Astrocyte (in vitro differentiated cells and primary cell): Measurements from ENCODE around the gene RAD51.

Experiments
- EZH2 ChIP-seq: IDR thresholded peaks from 2 replicates; pipeline ENCODE4 v1.6.1; 2012; ENCODE audit warnings: mild to moderate bottlenecking, low read length, inconsistent platforms; ENCODE audit not compliant: insufficient read depth
- TF ChIP-seq, protein P1 (sequence below): IDR thresholded peaks from 2 replicates; pipeline ENCODE4 v1.5.1; 2011; ENCODE audit warnings: low read depth, mild to moderate bottlenecking, inconsistent platforms, low read length, moderate library complexity; ENCODE audit not compliant: insufficient read depth

DNA sequence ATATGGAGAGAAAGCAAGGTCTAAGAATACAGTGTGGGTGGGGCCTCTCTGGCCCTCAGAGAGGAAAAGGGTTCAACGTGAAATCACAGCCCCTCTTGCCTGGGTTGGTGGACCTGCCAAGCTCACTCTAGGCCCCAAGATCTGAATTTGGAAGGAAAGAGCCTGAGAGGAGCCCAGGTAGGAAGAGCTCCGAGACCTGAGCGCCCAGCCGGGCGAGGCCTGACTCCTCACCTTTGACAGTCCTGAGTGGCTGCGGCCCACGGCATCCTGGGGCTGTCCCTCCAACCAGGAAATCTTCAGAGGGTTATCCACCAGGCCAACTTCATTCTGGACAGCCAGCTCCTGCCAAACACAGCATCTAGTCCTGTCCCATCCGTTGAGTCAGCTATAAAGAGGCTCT lies 78.5 kb downstream of the RAD51 start:
- no peak for TF ChIP-seq EZH2
- TF ChIP-seq, protein P1, sequence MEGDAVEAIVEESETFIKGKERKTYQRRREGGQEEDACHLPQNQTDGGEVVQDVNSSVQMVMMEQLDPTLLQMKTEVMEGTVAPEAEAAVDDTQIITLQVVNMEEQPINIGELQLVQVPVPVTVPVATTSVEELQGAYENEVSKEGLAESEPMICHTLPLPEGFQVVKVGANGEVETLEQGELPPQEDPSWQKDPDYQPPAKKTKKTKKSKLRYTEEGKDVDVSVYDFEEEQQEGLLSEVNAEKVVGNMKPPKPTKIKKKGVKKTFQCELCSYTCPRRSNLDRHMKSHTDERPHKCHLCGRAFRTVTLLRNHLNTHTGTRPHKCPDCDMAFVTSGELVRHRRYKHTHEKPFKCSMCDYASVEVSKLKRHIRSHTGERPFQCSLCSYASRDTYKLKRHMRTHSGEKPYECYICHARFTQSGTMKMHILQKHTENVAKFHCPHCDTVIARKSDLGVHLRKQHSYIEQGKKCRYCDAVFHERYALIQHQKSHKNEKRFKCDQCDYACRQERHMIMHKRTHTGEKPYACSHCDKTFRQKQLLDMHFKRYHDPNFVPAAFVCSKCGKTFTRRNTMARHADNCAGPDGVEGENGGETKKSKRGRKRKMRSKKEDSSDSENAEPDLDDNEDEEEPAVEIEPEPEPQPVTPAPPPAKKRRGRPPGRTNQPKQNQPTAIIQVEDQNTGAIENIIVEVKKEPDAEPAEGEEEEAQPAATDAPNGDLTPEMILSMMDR, result no peak
